Activated naive CD8-positive, alpha-beta T cell treated with anti-CD3 and anti-CD28 coated beads, Interleukin-2, amount 50 U/mL, for 16 hours (primary cell): Measurements from ENCODE around the gene RBM28.

Experiments used
- DNase-seq: peaks from one replicate; pipeline ENCODE4 v3.0.0-alpha.2; 2020; ENCODE audit warnings: low read depth, low spot score

RBM28 gene

DNA sequence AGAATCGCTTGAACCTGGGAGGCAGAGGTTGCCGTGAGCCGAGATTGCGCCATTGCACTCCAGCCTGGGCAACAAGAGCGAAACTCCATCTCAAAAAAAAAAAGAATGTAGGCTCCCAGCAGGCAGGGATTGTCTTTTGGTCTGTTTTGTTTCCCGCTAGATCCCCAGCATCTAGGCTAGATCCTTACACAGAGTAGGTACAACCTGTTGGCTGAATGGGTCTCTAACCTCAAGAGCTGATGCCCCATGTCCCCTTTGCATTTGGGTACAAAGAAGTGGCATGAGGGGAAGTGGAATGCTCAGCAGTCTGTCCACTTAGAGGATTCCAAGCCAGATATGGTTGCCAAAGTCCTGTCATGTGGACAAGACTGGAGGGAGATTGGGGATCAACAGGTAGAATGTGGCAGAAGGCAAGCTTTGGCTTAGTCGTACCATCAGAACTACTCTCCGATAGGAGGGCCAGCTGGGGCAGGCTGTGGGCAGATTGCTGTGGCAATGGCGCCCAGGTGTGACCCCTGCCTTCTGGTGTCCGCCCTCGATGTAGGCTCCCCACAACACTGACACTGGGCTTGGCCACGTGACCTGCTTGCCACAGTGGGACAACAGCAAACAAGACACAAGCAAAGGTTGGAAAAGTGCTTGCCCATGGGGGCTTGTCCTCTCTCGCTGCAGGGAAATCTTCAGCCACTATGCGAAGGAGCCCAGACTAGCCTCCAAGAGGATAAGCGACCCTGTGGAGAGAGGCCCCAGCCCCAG, 81.3 kb downstream of the RBM28 start:
- DNase-seq = no peak

DNA sequence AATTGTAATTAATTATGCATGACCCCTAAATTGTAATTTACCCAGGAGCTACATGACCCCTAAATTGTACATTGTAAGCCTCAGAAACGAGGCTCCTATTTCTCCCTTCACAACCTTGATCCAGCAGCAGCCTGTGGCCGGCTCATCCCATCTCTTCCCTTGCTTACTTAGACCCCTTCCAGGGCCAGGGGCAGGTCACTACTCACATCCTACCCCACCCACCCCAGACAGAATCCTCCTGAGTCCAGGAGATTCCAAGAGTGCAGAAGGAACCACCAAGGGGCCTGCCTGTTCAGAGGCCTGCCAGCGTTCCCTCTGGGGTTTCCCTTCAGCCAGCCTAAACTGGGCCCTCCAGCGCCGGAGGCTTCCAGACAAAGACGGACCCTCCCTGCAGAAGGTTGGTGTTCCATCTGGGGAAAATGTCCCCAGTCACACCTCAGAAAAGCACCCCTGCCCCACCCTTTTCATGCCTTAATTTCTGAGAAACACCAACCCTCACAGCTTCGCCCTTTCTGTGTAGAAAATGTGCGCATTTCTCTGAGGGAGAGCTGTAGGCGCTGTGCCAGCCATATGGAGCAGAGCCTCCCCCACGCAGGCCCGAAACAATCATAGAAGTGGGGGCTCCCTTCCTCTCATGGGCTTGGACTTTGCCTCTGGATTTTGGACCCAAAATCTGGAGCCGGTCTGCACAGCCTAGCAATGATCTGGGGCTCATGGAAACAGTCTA, 83.5 kb downstream of the RBM28 start:
- DNase-seq = no peak

DNA sequence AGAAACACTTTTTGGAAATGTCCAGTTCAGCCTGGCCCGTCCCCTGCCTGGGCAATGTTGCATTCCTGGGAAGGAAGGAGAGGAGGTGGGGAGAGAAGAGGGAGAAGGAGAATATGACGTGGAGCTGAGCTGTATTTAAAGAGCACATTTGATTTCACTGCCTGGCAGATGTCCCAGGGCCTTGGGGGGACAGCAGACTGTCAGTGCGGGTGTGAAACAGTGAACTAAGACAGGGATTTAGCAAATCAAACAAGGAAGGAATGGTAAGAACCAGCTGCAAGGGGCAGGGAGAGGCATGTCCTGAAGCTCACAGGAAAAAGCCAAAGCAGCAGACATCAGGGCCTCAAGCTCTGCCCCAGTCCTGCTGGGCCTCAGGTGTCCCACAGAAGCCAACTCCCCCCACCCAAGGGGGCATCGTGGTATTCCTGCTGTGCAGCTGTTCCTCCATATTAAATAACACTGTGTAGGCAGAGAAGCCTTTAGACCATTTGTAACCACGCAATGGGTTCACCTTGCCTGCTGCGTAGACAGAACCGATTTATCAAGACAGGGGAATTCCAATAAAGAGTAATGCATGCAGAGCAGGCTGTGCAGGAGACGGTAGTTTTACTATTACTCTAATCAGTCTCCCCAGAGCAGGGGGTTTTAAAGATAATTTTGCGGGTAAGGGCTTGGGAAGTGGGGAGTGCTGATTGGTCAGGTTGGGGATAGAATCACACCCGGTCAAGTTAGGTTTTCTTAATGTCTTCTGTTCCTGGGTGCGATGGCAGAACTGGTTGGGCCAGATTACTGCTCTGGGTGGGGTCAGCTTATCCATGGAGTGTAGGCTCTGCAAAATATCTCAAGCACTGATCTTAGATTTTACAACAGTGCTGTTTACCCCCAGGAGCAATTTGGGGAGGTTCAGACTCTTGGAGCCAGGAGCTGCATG, 84.3 kb downstream of the RBM28 start:
- no peak for DNase-seq

DNA sequence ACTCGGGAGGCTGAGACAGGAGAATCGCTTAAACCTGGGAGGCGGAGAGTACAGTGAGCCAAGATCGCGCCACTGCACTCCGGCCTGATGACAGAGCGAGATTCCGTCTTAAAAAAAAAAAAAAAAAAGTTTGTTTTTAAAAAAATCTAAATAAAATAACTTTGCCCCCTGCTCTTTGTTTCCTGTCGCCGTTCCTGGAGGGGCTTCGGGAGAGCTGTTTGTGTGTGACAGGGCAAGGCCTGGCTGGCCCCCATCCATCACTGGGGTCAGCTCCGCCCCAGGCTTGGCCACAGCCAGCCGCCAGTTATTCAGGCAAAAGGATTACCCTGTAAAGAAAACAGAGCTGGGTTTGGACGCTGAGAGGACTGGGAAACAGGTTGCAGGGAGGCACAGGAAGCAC, 86.2 kb downstream of the RBM28 start:
- DNase-seq = no peak

- no peak for DNase-seq
These were observed 88.4 kb downstream of the RBM28 start for GRCh38 chr7:128255271-128255670.

DNA sequence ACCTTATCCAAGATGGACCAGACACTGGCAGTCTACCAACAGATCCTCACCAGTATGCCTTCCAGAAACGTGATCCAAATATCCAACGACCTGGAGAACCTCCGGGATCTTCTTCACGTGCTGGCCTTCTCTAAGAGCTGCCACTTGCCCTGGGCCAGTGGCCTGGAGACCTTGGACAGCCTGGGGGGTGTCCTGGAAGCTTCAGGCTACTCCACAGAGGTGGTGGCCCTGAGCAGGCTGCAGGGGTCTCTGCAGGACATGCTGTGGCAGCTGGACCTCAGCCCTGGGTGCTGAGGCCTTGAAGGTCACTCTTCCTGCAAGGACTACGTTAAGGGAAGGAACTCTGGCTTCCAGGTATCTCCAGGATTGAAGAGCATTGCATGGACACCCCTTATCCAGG, 89.2 kb downstream of the RBM28 start:
- no peak for DNase-seq

DNA sequence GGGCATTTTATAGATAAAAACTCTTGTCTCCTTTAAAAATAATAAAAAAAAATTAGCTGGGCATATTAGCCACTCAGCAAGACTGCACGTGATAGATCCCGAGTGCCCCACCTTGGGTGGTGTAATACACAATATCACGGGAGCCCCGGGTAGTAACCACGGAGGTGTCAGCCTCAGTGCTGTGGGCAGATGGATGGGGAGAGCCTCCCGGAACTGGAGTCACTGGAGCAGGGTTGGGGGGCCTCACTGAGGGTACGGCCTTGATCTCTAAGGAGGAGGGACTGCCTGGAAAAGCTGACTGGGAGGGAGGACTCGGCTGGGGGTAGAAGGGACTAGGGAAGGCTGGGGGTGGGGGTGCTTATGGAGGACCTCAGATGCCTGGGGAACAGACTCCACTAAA, 90.0 kb downstream of the RBM28 start:
- no peak for DNase-seq

DNA sequence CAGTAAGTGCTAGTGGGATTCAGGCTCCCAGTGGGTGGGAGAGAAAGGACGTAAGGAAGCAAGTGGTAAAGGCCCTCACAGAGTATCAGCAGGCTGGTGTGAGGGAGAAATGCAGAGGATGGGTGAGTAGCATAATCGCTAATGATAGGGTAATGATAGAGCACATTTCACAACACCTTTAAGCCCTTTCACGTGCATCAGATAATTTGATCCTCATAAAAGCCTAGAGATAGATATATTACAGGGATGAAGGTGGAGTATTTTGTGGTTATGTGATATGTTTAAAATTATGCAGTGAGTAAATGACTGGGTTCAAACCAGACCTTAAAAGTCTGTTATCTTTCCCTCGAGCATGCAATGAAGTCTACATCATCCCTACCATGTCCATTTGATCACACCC, 92.4 kb downstream of the RBM28 start:
- no peak for DNase-seq
